Mammary epithelial cell (primary cell): ENCODE measurements around the gene BRWD1.

ENCODE experiments used
- CTCF ChIP-seq, 2 donors: IDR thresholded peaks in 1 of 2; conservative IDR thresholded peaks in 1 of 2; 2 replicates each; pipeline ENCODE4 v1.5.1; 2011 to 2012; ENCODE audit warnings: inconsistent platforms in 2 of 2, low read length in 2 of 2, mild to moderate bottlenecking in 2 of 2, control low read depth in 1 of 2, low read depth in 1 of 2; ENCODE audit not compliant: insufficient read depth in 1 of 2; ENCODE audit errors: extremely low read depth in 1 of 2
- EZH2 ChIP-seq: IDR thresholded peaks from 2 replicates; pipeline ENCODE4 v1.6.1; 2012; ENCODE audit warnings: low read length, inconsistent platforms, borderline replicate concordance

GRCh38 chr21:39150316-39150715 is 163.1 kb downstream of the BRWD1 start:
- no peak for TF ChIP-seq CTCF (conservative IDR thresholded peaks at IDR 0.05 in 1 of 2, IDR thresholded peaks at IDR 0.05 in 1 of 2; ENCODE audit: extremely low read depth in 1 of 2, insufficient read depth in 1 of 2, low read depth in 1 of 2, low read length in 2 of 2)
- TF ChIP-seq EZH2: no peak
